HCT116 (cell line): ENCODE data around the gene MYRFL.

ENCODE experiments used
- ATF3 ChIP-seq: IDR thresholded peaks from 2 replicates; pipeline ENCODE4 v1.6.1; 2012
- CTCF ChIP-seq, 3 experiments: fragments of 200-600 bp in 1 of 3; sonication (generic) in 1 of 3; IDR thresholded peaks in 2 of 3; conservative IDR thresholded peaks in 1 of 3; 2 replicates each; pipeline ENCODE4 v1.5.1; 2012 to 2017; ENCODE audit warnings: low read depth in 2 of 3, low read length in 2 of 3, antibody characterized with exemption in 1 of 3, borderline replicate concordance in 1 of 3, control low read depth in 1 of 3, mild to moderate bottlenecking in 1 of 3, mixed read lengths in 1 of 3, mixed run types in 1 of 3, moderate library complexity in 1 of 3; ENCODE audit not compliant: insufficient read depth in 1 of 3
- POLR2A ChIP-seq: IDR thresholded peaks from 2 replicates; pipeline ENCODE4 v1.7.0; 2011; ENCODE audit warnings: borderline replicate concordance; ENCODE audit not compliant: insufficient read depth, insufficient read length; ENCODE audit errors: extremely low read depth

- TF ChIP-seq ATF3 (no peak), CTCF (IDR thresholded peaks at IDR 0.05 in 2 of 3, conservative IDR thresholded peaks at IDR 0.05 in 1 of 3; ENCODE audit: borderline replicate concordance in 1 of 3, insufficient read depth in 1 of 3, low read depth in 2 of 3, low read length in 2 of 3) (no peak), POLR2A (no peak)
Observed at GRCh38 chr12:69947123-69947522, 122.1 kb downstream of the MYRFL start.
